HEK293 (cell line): Measurements from ENCODE around the gene SLC30A1.

Experiments
- CTCF ChIA-PET: fragments of 350-600 bp; formaldehyde crosslinking; extraction: SDS; loops from one replicate; lab custom pipeline; 2021; ENCODE audit warnings: antibody characterized with exemption; lab: Yijun Ruan, JAX
- POLR2A ChIA-PET: fragments of 300-600 bp; formaldehyde crosslinking; extraction: SDS; loops from one replicate; lab custom pipeline; 2020; ENCODE audit warnings: antibody characterized with exemption, inconsistent platforms; lab: Yijun Ruan, JAX
- H3K27ac ChIP-seq: fragments of 200-500 bp; sonication (Bioruptor generic); 2 replicates; pipeline ENCODE4 v1.5.1; 2014; ENCODE audit warnings: low read depth, low read length, control low read depth, inconsistent platforms; ENCODE audit errors: extremely low read depth
- H3K36me3 ChIP-seq, 2 experiments: fragments of 200-500 bp in 1 of 2; sonication (Bioruptor generic) in 1 of 2; 1 replicate in 1 of 2; 2 replicates in 1 of 2; pipeline ENCODE4 v1.5.1; 2014 to 2017; ENCODE audit warnings: inconsistent platforms in 2 of 2, low read length in 2 of 2; ENCODE audit not compliant: control insufficient read depth in 2 of 2, insufficient read depth in 1 of 2
- H3K4me1 ChIP-seq: fragments of 200-500 bp; sonication (Bioruptor generic); 2 replicates; pipeline ENCODE4 v1.5.1; 2014; ENCODE audit warnings: mild to moderate bottlenecking, low read length, inconsistent platforms; ENCODE audit not compliant: control insufficient read depth, insufficient read depth
- H3K4me3 ChIP-seq: 2 replicates; pipeline ENCODE4 v1.5.1; 2011; ENCODE audit warnings: low read depth, mild to moderate bottlenecking, control low read depth, low read length, moderate library complexity
- H3K9me3 ChIP-seq: fragments of 200-500 bp; sonication (Bioruptor generic); 2 replicates; pipeline ENCODE4 v1.5.1; 2014; ENCODE audit warnings: low read depth, low read length, inconsistent platforms; ENCODE audit not compliant: control insufficient read depth, insufficient read depth
- BCL6B ChIP-seq: fragments of 450-650 bp; formaldehyde crosslinking; IDR thresholded peaks from 2 replicates; pipeline ENCODE4 v1.5.1; 2017; ENCODE audit warnings: missing biosample characterization, missing genetic modification characterization
- FEZF1 ChIP-seq: fragments of 450-650 bp; formaldehyde crosslinking; IDR thresholded peaks from 2 replicates; pipeline ENCODE4 v1.5.1; 2016; ENCODE audit warnings: missing biosample characterization, missing genetic modification characterization
- GLI2 ChIP-seq: fragments of 450-650 bp; formaldehyde crosslinking; IDR thresholded peaks from 2 replicates; pipeline ENCODE4; 2017; ENCODE audit warnings: missing biosample characterization, missing genetic modification characterization, low read depth, borderline replicate concordance
- INSM2 ChIP-seq: fragments of 450-650 bp; formaldehyde crosslinking; IDR thresholded peaks from 2 replicates; pipeline ENCODE4 v1.5.1; 2016; ENCODE audit warnings: missing biosample characterization, missing genetic modification characterization
- REPIN1 ChIP-seq: fragments of 450-650 bp; formaldehyde crosslinking; IDR thresholded peaks from 2 replicates; pipeline ENCODE4 v1.5.1; 2017; ENCODE audit warnings: missing biosample characterization, missing genetic modification characterization, low read depth
- SCRT2 ChIP-seq: fragments of 450-650 bp; formaldehyde crosslinking; IDR thresholded peaks from 2 replicates; pipeline ENCODE4 v1.5.1; 2016; ENCODE audit warnings: missing biosample characterization, missing genetic modification characterization
- SP7 ChIP-seq: fragments of 450-650 bp; formaldehyde crosslinking; IDR thresholded peaks from 2 replicates; pipeline ENCODE4 v1.5.1; 2016; ENCODE audit warnings: missing biosample characterization, missing genetic modification characterization
- TCF7L2 ChIP-seq: IDR thresholded peaks from 2 replicates; pipeline ENCODE4 v1.6.1; 2011; ENCODE audit warnings: low read depth, mild to moderate bottlenecking, inconsistent platforms, low read length, moderate library complexity, borderline replicate concordance
- TRIM28 ChIP-seq: IDR thresholded peaks from 2 replicates; pipeline ENCODE4 v1.6.1; 2011; ENCODE audit warnings: low read length, control low read depth, borderline replicate concordance
- ZBTB1 ChIP-seq: fragments of 450-650 bp; formaldehyde crosslinking; IDR thresholded peaks from 2 replicates; pipeline ENCODE4 v1.5.1; 2016; ENCODE audit warnings: missing biosample characterization, missing genetic modification characterization
- ZBTB11 ChIP-seq: fragments of 450-650 bp; formaldehyde crosslinking; conservative IDR thresholded peaks from 2 replicates; pipeline ENCODE4 v1.5.1; 2016; ENCODE audit warnings: low read depth, missing biosample characterization, missing genetic modification characterization
- ZBTB48 ChIP-seq: fragments of 450-650 bp; formaldehyde crosslinking; IDR thresholded peaks from 2 replicates; pipeline ENCODE4 v1.5.1; 2016; ENCODE audit warnings: missing biosample characterization, missing genetic modification characterization
- ZFHX2 ChIP-seq: fragments of 450-650 bp; formaldehyde crosslinking; conservative IDR thresholded peaks from 2 replicates; pipeline ENCODE4 v1.5.1; 2016; ENCODE audit warnings: missing biosample characterization, missing genetic modification characterization
- ZNF16 ChIP-seq: fragments of 450-650 bp; formaldehyde crosslinking; IDR thresholded peaks from 2 replicates; pipeline ENCODE4 v1.5.1; 2016; ENCODE audit warnings: low read depth, missing biosample characterization, missing genetic modification characterization
- ZNF184 ChIP-seq: fragments of 450-650 bp; IDR thresholded peaks from 2 replicates; pipeline ENCODE4 v1.5.1; 2018; ENCODE audit warnings: missing biosample characterization, mild to moderate bottlenecking, missing genetic modification characterization
- ZNF302 ChIP-seq: fragments of 450-650 bp; formaldehyde crosslinking; IDR thresholded peaks from 2 replicates; pipeline ENCODE4 v1.5.1; 2016; ENCODE audit warnings: missing biosample characterization, missing genetic modification characterization, low read depth
- ZNF362 ChIP-seq: fragments of 450-650 bp; formaldehyde crosslinking; IDR thresholded peaks from 2 replicates; pipeline ENCODE4 v1.5.1; 2016; ENCODE audit warnings: missing biosample characterization, missing genetic modification characterization
- ZNF37A ChIP-seq: fragments of 450-650 bp; IDR thresholded peaks from 2 replicates; pipeline ENCODE4 v1.5.1; 2018; ENCODE audit warnings: missing biosample characterization, missing genetic modification characterization
- ZNF449 ChIP-seq: fragments of 450-650 bp; formaldehyde crosslinking; IDR thresholded peaks from 2 replicates; pipeline ENCODE4 v1.5.1; 2017; ENCODE audit warnings: missing biosample characterization, mild to moderate bottlenecking, missing genetic modification characterization, moderate library complexity
- ZNF518A ChIP-seq: fragments of 450-650 bp; formaldehyde crosslinking; conservative IDR thresholded peaks from 2 replicates; pipeline ENCODE4 v1.5.1; 2016; ENCODE audit warnings: low read depth, missing biosample characterization, missing genetic modification characterization
- ZNF600 ChIP-seq: fragments of 450-650 bp; formaldehyde crosslinking; IDR thresholded peaks from 2 replicates; pipeline ENCODE4 v1.5.1; 2016; ENCODE audit warnings: missing biosample characterization, missing genetic modification characterization
- ZNF621 ChIP-seq: fragments of 450-650 bp; formaldehyde crosslinking; IDR thresholded peaks from 2 replicates; pipeline ENCODE4 v1.5.1; 2017; ENCODE audit warnings: missing biosample characterization, missing genetic modification characterization
- ZNF623 ChIP-seq: fragments of 450-650 bp; formaldehyde crosslinking; IDR thresholded peaks from 2 replicates; pipeline ENCODE4 v1.5.1; 2016; ENCODE audit warnings: missing biosample characterization, missing genetic modification characterization

The SLC30A1 gene

GRCh38 chr1:211595419-211595818, 16.5 kb upstream of the SLC30A1 start (continued):
- no peak for TF ChIP-seq ZNF518A
- TF ChIP-seq ZNF600 (tag by site-specific recombination): no peak
- no peak for TF ChIP-seq TRIM28
- no peak for TF ChIP-seq ZBTB48 (tag by site-specific recombination)
- no peak for TF ChIP-seq ZNF362 (tag by site-specific recombination)
- no peak for TF ChIP-seq ZNF621 (tag by site-specific recombination)
- no peak for TF ChIP-seq ZNF16 (tag by site-specific recombination)
- no peak for TF ChIP-seq ZNF37A
- TF ChIP-seq ZNF302 (tag by site-specific recombination): no peak

GRCh38 chr1:211591980-211592493, 13.1 kb upstream of the SLC30A1 start:
- Histone ChIP-seq H3K4me3 (no peak overlapping the region), H3K27ac (no peak overlapping the region), H3K9me3 (no peaks in the 10 kb centered on the region), H3K36me3 (no peaks in the 10 kb centered on the region), H3K4me1 (peaks cover 8% of the 10 kb centered on the region)
- POLR2A ChIA-PET: no interaction called here
- CTCF ChIA-PET: interaction anchor here (0.6 to 0.7 kb wide), 2 partner anchors 71 to 176 kb away, joined by 3 to 4 read pairs; no protein-coding TSS in a partner anchor
- TF ChIP-seq ZBTB11 (tag by site-specific recombination) (no peak), FEZF1 (tag by site-specific recombination) (peak; percentile 93), TCF7L2 (no peak), ZBTB1 (peak; percentile 33; the same call in 1 of the 2 replicates), SCRT2 (peak; percentile 81), TRIM28 (peak; percentile 45; the same call in 1 of the 2 replicates), INSM2 (peak; percentile 85; the same call in 1 of the 2 replicates), REPIN1 (tag by site-specific recombination) (no peak), BCL6B (no peak), ZNF449 (tag by site-specific recombination) (peak; percentile 64; the same call in 1 of the 2 replicates), ZNF623 (tag by site-specific recombination) (peak; percentile 17; the same call in 1 of the 2 replicates), ZNF184 (tag by site-specific recombination) (no peak; the same call in 1 of the 2 replicates), GLI2 (peak; percentile 32; the same call in 1 of the 2 replicates), ZFHX2 (tag by site-specific recombination) (peak; percentile 91), SP7 (tag by site-specific recombination) (peak; percentile 98)
